Activated CD4-positive, alpha-beta T cell treated with anti-CD3 and anti-CD28 coated beads, Interleukin-2, amount 50 U/mL, for 1 hour (primary cell): ENCODE data around the gene GATB.

Experiments used
- DNase-seq: peaks from one replicate; pipeline ENCODE4 v3.0.0-alpha.2; 2020

Gene GATB

DNA sequence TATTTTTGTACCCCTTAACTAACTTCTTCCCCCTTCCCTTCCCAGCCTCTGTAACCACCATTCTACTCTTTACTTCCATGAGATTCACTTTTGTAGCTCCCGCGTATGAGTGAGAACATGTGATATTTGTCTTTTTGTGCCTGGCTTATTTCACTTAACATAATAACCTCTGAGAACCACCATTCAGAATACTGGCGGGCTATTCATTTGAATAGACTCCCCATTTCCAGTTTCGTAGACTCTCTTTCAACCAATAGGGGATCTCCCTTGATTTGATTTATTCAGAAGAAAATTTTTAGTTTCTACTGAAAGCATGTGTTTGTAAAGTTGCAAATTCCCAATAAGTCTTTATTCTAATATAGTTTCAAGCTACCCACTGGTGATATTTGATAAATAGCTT lies 117.2 kb downstream of the GATB start:
- DNase-seq = no peak

DNA sequence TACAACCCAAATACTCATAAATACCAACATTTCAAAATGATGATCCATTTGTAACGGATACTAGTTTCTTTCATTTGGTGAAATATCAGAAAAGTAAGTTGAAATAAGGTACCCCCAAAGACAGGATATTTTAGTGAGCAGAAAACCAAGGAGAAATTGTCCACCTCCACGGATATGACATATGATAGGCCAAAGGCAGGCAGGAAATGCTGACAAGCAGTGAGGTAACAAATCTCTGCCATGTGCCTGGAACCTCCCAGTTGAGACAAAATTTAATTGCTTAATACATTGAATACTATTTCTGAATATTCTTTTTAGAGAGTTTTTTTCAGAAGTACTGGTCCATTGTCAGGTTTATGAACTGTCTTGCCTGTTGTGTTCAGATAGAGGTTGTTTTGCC lies 118.8 kb downstream of the GATB start:
- no peak for DNase-seq

DNA sequence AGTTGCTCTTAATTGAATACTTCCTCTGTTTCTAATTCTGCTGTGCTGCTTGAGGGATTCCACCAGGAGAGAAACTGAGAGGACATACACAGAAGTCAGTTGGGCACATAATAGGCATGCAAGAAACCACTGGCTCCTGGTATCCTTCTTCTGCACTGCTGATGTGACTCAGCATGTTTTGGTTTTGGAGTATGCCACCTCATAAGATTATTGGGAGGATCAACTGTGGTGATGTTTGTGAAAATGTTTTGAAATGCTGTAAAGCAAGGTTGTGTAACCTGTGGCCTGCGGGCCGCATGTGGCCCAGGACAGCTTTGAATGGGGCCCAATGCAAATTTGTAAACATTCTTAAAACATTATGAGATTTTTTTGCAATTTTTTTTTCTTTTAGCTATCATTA lies 119.6 kb downstream of the GATB start:
- DNase-seq = no peak

DNA sequence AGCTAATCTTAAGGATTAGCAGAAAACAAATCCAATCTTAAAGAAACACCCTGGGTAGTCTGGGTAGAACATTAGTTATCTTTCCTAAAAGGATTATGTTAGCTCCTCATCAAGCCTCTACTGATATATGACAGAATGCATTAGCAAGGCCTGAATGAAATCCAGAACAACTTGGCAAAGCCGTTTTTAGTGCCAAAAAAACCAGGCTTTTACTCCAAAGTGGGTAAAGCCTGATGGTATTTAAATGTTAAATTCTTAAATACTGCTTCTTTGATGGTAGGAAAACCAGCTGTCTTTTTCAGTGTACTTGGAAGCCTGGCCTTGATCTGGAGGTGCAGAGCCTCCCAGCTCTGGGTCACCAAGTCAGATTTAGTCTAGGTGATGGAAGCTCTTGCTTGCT lies 120.4 kb downstream of the GATB start:
- no peak for DNase-seq

DNA sequence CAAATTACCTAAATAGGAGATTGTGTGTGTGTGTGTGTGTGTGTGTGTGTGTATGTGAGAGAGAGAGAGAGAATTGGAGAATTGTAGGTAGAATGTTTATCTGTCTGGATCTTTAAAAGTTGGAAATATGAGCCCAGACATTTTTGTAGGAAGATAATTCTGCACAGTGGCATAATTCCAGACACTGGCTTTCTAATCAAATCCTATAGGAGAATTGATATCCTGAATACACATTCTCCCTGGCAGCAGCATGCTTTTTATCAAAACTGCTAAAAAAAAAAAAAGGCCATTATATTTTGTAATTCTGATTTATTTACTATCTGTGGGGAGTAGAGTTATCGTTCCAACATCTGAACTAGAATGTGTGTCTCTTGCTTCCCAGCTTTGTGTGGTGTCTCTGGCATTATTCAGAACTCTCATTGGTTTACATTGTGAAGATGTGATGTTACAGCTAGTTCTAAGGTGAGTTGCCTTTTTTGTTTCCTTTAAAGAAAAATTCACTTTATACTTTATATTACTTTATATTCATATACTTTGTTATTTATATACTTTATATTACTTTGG lies 122.4 kb downstream of the GATB start:
- no peak for DNase-seq

DNA sequence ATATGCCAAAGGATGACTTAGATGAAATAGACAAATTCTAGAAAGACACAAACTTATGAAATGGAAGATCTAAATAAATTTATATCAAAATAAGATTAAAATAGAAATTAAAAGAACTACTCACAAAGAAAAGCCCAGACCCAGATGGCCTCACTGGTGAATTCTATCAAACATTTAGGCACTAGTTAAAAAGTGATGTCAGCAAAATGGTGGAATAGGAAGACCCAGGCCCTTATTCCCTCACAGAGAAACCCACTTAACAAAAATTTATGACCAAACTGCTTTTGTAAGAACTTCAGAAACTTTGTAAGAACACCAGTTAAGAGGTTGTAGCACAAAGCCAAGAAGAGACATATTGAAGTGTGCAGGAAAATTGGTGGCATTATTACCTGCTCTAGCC lies 129.5 kb downstream of the GATB start:
- DNase-seq = no peak

DNA sequence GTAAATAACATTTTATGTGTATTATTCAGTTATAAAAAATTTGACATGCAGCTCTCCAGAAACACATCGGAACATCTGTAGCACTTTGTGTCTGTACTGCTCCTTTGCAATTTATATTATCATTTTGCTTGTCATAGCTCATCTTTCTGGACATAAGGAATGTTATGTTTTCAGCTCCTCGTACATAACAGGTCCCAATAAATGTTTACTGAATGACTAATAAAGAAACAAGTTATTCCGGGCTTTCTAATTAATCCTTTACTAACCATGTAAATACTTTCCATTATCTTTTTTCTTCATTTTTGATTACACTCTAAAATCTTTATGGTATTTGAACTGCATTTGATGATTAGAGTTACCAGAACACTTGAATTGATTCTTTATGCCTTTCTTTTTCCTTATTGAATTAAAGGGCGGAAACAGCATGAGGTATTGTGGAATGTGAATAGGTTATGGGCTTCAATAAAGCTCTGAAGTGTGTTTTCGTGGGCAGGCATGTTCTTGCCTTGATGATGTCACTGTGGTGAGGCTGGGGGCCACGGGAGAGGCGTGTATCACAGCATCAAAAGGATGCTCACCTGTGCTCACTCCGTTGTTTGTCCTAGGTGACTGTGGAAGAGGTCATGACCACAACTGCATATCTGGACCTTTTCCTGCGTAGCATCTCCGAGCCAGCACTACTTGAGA lies 131.6 kb downstream of the GATB start:
- DNase-seq = no peak

DNA sequence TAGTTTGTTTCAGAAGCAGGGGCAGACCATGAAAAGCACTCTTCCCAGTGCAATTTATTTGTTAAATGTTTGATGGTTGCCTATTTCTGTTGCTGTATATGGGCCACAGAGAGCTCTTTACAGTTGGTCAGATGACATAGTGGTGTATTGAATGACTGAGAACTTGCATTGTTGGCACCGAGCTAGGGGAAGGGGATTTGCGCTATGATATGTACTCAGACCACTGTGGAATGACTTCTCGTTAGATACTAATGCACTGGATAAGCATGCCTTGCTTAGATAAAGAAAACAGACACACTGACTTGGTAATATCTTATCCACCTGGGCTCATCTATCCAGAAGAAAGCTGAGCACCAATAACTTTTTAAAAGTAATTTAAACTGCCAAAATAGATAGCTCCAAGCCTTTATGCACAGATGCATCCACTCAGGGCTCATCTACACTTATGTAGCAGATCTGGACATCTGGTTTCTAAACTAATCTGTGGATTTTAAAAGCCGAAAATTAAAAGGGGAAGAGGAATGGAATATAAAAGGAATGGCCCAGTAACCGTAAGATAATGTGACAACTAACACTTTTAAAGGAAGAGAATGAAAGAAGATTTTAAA lies 132.7 kb downstream of the GATB start:
- no peak for DNase-seq

DNA sequence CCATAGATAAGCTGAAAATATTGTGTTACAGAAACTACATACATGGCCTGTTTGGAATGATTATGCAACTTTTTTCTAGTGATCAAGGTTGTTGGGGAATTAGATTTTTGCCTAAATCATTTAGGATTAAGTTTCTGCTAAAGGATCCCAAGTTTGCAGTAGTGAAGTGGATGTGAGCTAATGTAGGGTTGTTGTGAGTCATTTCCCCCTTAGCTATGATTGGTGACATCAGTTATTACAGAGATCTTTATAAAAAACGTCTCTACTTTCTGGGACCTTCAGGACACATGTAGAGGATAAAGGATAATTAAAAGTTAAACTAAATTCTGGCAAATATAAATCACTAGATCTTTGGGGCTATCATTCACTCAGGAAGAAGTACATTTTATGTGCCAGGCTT lies 133.3 kb downstream of the GATB start:
- DNase-seq = no peak

DNA sequence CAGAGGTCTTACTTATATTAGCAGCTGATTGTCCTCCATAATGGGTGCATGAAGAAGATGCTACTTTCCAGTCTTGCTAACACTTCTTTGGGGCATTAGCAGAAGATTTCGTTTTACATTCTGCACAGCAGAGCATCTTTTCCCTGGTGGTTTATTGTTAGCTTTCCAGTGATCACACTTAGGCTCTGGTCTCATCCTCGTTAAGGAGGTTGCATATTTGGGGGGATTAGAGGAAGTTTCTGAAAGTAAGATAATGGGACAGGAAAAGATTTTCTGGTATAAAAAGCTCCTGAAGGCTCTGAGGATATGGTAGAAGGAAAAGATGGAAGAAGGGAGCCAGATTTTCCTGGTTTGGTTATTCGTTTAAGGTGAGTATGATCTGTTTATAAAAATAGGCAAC lies 134.1 kb downstream of the GATB start:
- no peak for DNase-seq

DNA sequence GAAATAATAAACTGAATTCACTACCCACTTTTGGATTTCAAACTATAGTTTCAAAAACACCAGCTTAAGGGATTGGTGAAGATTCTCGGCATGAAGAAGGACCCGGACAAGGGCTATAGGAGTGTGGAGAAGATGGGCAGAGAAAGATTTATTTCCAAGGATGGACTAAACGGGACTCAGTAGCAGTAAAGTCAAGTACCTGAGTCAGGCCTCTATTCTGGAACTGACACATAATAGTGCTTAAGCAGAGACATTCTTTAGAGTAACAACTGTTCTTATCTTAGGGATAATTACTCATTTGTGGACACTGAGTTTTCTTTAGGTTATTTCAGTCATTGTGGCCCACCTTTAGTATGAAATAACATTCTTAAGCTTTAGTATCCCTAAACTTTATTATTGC lies 134.6 kb downstream of the GATB start:
- no peak for DNase-seq

DNA sequence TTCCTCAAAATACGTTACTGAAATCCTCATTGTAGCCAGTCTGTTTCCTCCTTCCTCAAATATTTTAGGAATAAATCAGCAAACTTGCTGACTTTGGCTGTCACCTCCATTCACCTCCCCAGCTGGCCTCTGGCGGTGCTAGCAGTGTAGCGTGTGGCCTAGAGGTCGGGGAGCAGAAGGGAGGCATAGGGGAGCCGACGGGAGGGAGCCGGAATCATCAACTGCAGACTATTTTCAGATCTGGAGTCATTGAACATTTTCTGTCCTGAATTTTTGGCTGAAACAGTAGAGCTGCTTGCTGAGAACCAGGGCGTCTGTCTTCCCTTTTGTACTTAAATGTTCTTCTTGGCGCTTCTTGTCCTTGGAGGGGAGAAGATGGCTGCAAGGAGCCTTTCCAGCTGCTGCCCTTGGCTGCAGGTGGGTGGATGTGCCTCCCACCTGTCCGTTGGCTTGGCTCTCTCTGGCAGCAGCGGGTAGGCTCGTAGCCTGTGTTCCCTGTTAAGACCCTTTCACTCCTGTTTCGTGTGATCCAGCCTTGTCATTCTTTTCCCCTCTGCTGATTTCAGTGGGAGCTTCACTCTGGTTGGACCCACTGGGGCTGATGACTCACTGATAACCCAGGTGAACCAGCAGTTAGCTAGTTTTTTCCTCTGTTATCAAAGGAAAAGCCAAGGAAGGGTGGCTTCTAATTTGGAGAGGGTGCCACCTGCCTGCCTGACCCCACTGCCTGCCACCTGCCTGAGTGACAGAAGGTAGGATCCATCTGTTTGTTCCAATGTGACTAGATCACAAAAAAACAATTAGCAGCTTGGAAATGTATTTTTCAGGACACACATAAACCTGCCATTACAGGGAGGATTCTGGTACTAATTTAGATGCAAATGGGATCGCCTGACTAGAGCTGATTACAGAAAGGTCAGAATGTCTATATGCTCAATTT lies 135.9 kb downstream of the GATB start:
- DNase-seq = no peak
